GM12878 (cell line): ENCODE measurements around the gene BLNK. TPM values are rescaled to one million over a fixed set of nuclear protein-coding genes. Genes with fewer than 3 reads are reported as not detected.

ENCODE experiments used
- ATAC-seq: fragments of 200-7000 bp; cut with Tn5 transposase; 3 replicates; pipeline ENCODE4 v1.9.1; 2020; ENCODE audit warnings: mild to moderate bottlenecking, moderate library complexity
- BruUV-seq: library from RNA; stranded (reverse); fragments of 400-500 nt; replicated peaks from 2 replicates; lab custom pipeline; 2021; lab: Mats Ljungman, UMichigan
- CTCF ChIA-PET: fragments of 300-600 bp; sonication (Branson Sonifier 250); formaldehyde crosslinking; extraction: SDS; loops from one replicate; lab custom pipeline; 2021; ENCODE audit warnings: inconsistent platforms; lab: Yijun Ruan, JAX
- POLR2A ChIA-PET: fragments of 350-600 bp; formaldehyde crosslinking; extraction: SDS; loops from one replicate; lab custom pipeline; 2021; ENCODE audit warnings: inconsistent platforms; lab: Charles Lee
- RAD21 ChIA-PET: fragments of 300-600 bp; sonication (Branson Sonifier 250); formaldehyde crosslinking; loops from one replicate; lab custom pipeline; 2023; ENCODE audit warnings: antibody characterized with exemption; ENCODE audit not compliant: unreplicated experiment; lab: Charles Lee
- SMC1A ChIA-PET: fragments of 300-600 bp; sonication (Branson Sonifier 250); formaldehyde crosslinking; loops from one replicate; lab custom pipeline; 2023; ENCODE audit not compliant: unreplicated experiment, uncharacterized antibody; lab: Charles Lee
- DNase-seq: peaks from one replicate; pipeline ENCODE4 v3.0.0-alpha.2; 2011; ENCODE audit warnings: low read depth, low spot score
- FAIRE-seq: peaks from 3 replicates; lab custom pipeline; 2011; peaks lifted over from hg19 to GRCh38; lab: Jason Lieb, UNC
- H2AFZ ChIP-seq: 2 replicates; pipeline ENCODE4 v1.6.0; 2011; ENCODE audit warnings: low read depth, low read length, control low read depth; ENCODE audit not compliant: control insufficient read depth
- H3K27ac ChIP-seq: 2 replicates; pipeline ENCODE4 v1.5.1; 2011; ENCODE audit warnings: control low read depth; ENCODE audit not compliant: control insufficient read depth, insufficient read depth
- H3K27me3 ChIP-seq, 2 experiments: replicated peaks in 1 of 2; 2 replicates each; pipeline versions ENCODE4 v1.6.0 to v1.6.1; 2011; ENCODE audit warnings: low read length in 1 of 2; ENCODE audit not compliant: control insufficient read depth in 2 of 2, insufficient read depth in 2 of 2
- H3K36me3 ChIP-seq, 2 experiments: 2 replicates each; pipeline ENCODE4 v1.5.1; 2011; ENCODE audit warnings: low read length in 1 of 2; ENCODE audit not compliant: control insufficient read depth in 2 of 2, insufficient read depth in 2 of 2
- H3K4me1 ChIP-seq: 2 replicates; pipeline ENCODE4 v1.6.1; 2011; ENCODE audit warnings: mild to moderate bottlenecking, low read length, moderate library complexity, mixed read lengths; ENCODE audit not compliant: control insufficient read depth, insufficient read depth
- H3K4me2 ChIP-seq: 2 replicates; pipeline ENCODE4 v1.6.0; 2011; ENCODE audit warnings: control low read depth; ENCODE audit not compliant: control insufficient read depth, insufficient read depth
- H3K4me3 ChIP-seq: fragments of 200-600 bp; sonication (generic); 2 replicates; pipeline ENCODE4 v1.5.1; 2016
- H3K79me2 ChIP-seq: 2 replicates; pipeline ENCODE4 v1.6.0; 2011; ENCODE audit warnings: low read length; ENCODE audit not compliant: control insufficient read depth, insufficient read depth
- H3K9ac ChIP-seq: 2 replicates; pipeline ENCODE4 v1.8.0; 2011; ENCODE audit warnings: low read length, control low read depth, mixed read lengths; ENCODE audit not compliant: control insufficient read depth, insufficient read depth
- H3K9me3 ChIP-seq: replicated peaks from 3 replicates; pipeline ENCODE4 v1.5.1; 2011; ENCODE audit warnings: mild to moderate bottlenecking, low read length; ENCODE audit not compliant: control insufficient read depth, insufficient read depth
- H4K20me1 ChIP-seq: 2 replicates; pipeline ENCODE4 v1.6.0; 2011; ENCODE audit not compliant: control insufficient read depth, insufficient read depth
- ATF2 ChIP-seq: IDR thresholded peaks from 2 replicates; pipeline ENCODE4 v1.6.1; 2012; ENCODE audit warnings: low read length, inconsistent platforms
- BCL3 ChIP-seq: IDR thresholded peaks from 2 replicates; pipeline ENCODE4 v1.6.1; 2011; ENCODE audit warnings: borderline replicate concordance, low read depth, mild to moderate bottlenecking, moderate library complexity, low read length; ENCODE audit not compliant: insufficient read depth, poor library complexity, severe bottlenecking
- CBX5 ChIP-seq: sonication (generic); IDR thresholded peaks from 2 replicates; pipeline ENCODE4 v1.6.1; 2016; ENCODE audit warnings: low read depth, moderate library complexity, mild to moderate bottlenecking, inconsistent platforms
- CHD2 ChIP-seq: IDR thresholded peaks from 2 replicates; pipeline ENCODE4 v1.6.1; 2011; ENCODE audit warnings: low read depth, low read length, improper control_type of control experiment, borderline replicate concordance
- FOXK2 ChIP-seq: fragments of 450-650 bp; IDR thresholded peaks from 2 replicates; pipeline ENCODE4 v1.6.1; 2017; ENCODE audit warnings: mild to moderate bottlenecking, moderate library complexity
- HCFC1 ChIP-seq: fragments of 150-350 bp; IDR thresholded peaks from 2 replicates; pipeline ENCODE4 v1.6.1; 2014; ENCODE audit warnings: low read length
- IKZF2 ChIP-seq, 2 experiments: fragments of 450-650 bp; IDR thresholded peaks; 2 replicates each; pipeline ENCODE4 v1.6.1; 2017; ENCODE audit warnings: mild to moderate bottlenecking in 2 of 2, moderate library complexity in 2 of 2
- MYC ChIP-seq: IDR thresholded peaks from 2 replicates; pipeline ENCODE4 v1.6.1; 2011; ENCODE audit warnings: mild to moderate bottlenecking, low read length, moderate library complexity, inconsistent platforms; ENCODE audit not compliant: insufficient read depth, insufficient replicate concordance, insufficient read length, severe bottlenecking
- NR2C2 ChIP-seq: IDR thresholded peaks from 2 replicates; pipeline ENCODE4 v1.6.1; 2011; ENCODE audit warnings: borderline replicate concordance, low read depth; ENCODE audit not compliant: control insufficient read depth, insufficient read length
- NR2F1 ChIP-seq: fragments of 450-650 bp; conservative IDR thresholded peaks from 2 replicates; pipeline ENCODE4 v1.6.1; 2017; ENCODE audit warnings: mild to moderate bottlenecking
- PAX8 ChIP-seq: fragments of 450-650 bp; IDR thresholded peaks from 2 replicates; pipeline ENCODE4 v1.6.1; 2017; ENCODE audit warnings: mild to moderate bottlenecking, moderate library complexity
- RAD51 ChIP-seq: fragments of 450-650 bp; IDR thresholded peaks from 2 replicates; pipeline ENCODE4 v1.6.1; 2016; ENCODE audit warnings: moderate library complexity, mild to moderate bottlenecking, inconsistent platforms
- SIN3A ChIP-seq: IDR thresholded peaks from 2 replicates; pipeline ENCODE4 v1.6.1; 2012; ENCODE audit warnings: low read depth, low read length, improper control_type of control experiment
- SUPT20H ChIP-seq: IDR thresholded peaks from 2 replicates; pipeline ENCODE4 v1.6.1; 2011; ENCODE audit warnings: low read depth, mild to moderate bottlenecking, low read length, moderate library complexity, borderline replicate concordance; ENCODE audit not compliant: control insufficient read depth
- TBL1XR1 ChIP-seq: IDR thresholded peaks from 2 replicates; pipeline ENCODE4 v1.6.1; 2012; ENCODE audit warnings: low read depth, low read length, improper control_type of control experiment
- ZBTB11 ChIP-seq: fragments of 450-650 bp; formaldehyde crosslinking; IDR thresholded peaks from 2 replicates; pipeline ENCODE4 v1.5.0; 2022; ENCODE audit warnings: mild to moderate bottlenecking, missing genetic modification characterization
- ZNF622 ChIP-seq: fragments of 450-650 bp; IDR thresholded peaks from 2 replicates; pipeline ENCODE4 v1.6.1; 2017; ENCODE audit warnings: mild to moderate bottlenecking, inconsistent platforms
- WGBS: methylation state at CpG from one replicate; pipeline ENCODE4 v1.1.6; 2016; ENCODE audit warnings: low lambda C conversion rate; ENCODE audit not compliant: insufficient replicate concordance, insufficient coverage; ENCODE audit errors: missing lambda C conversion rate; 5-methylcytosine and 5-hydroxymethylcytosine counted together
- in situ Hi-C: fragments of 300-500 bp; cut with MboI; formaldehyde crosslinking; loops from 9 replicates; pipeline ENCODE4 v1.14.3; 2018; ENCODE audit warnings: mixed read lengths
- intact Hi-C: fragments of 100-400 bp; cut with micrococcal nuclease; formaldehyde crosslinking; loops from one replicate; pipeline ENCODE4 v1.14.2; 2022; ENCODE audit not compliant: unreplicated experiment
- polyA plus RNA-seq, 11 experiments: library from polyadenylated mRNA; depleted of rRNA in 4 of 11; unstranded in 6 of 11; stranded (reverse) in 5 of 11; fragments of >200 nt; fragmentation: Nextera tagmentation in 4 of 11; fragmentation: Illumina TruSeq in 1 of 11; extraction: Ambion mirVana in 4 of 11; extraction: Trizol in 1 of 11; gene quantifications; 1 replicate in 1 of 11; 2 replicates in 10 of 11; pipeline versions ENCODE4 v1.2.1 to v1.2.3, GENCODE V29; 2011 to 2016; ENCODE audit warnings: inconsistent platforms in 2 of 11, missing spikeins in 2 of 11, low read depth in 1 of 11
- total RNA-seq, 4 experiments: library from RNA; depleted of rRNA in 3 of 4; stranded (reverse); fragments of >200 nt in 3 of 4; fragmentation: Illumina TruSeq in 1 of 4; extraction: Trizol in 1 of 4; gene quantifications; 2 replicates each; pipeline versions ENCODE4 v1.2.1 to v1.2.3, GENCODE V29; 2013 to 2021

Gene BLNK
- total and polyA plus RNA-seq, 10 of the 15 experiments (the other 5 are each of a cell fraction or from before 2014, with no cell fraction given) = 79.5 to 201 (median 139) TPM

GRCh38 chr10:96287392-96288105 is 16.2 kb upstream of the BLNK start:
- SMC1A ChIA-PET = interaction anchor here (0.6 to 6.1 kb wide), 19 partner anchors 16 to 450 kb away, joined by 3 to 305 read pairs (median 4); partner anchors contain the start of gene BLNK
- Histone ChIP-seq H3K36me3 (no peaks in the 10 kb centered on the region), H3K4me2 (peak overlapping the region; percentile 88), H3K9ac (peak overlapping the region; percentile 76), H3K9me3 (no peaks in the 10 kb centered on the region), H3K27me3 (no peaks in the 10 kb centered on the region), H3K4me1 (peaks cover 50% of the 10 kb centered on the region), H3K79me2 (peaks cover 12% of the 10 kb centered on the region), H2AFZ (peak overlapping the region; percentile 8), H4K20me1 (no peaks in the 10 kb centered on the region), H3K4me3 (peak overlapping the region; percentile 70), H3K27ac (peak overlapping the region; percentile 92)
- in situ Hi-C loops (no loop called here), intact Hi-C loops (loop anchor here (1.0 to 5.0 kb wide), 3 partner anchors 14 to 450 kb away; no protein-coding TSS in a partner anchor)
- POLR2A ChIA-PET = interaction anchor here (0.9 to 5.0 kb wide), 12 partner anchors 8 to 455 kb away, joined by 3 to 174 read pairs (median 6); partner anchors contain the start of gene BLNK
- BruUV-seq = no TSS peak
- DNase-seq (peak; percentile 93), FAIRE-seq (peak; percentile 89), ATAC-seq (peak; percentile 81)
- 0% methylated on average over 6 of the region's 6 CpGs for WGBS
- CTCF ChIA-PET = interaction anchor here (0.7 to 5.3 kb wide), 12 partner anchors 10 to 198 kb away, joined by 3 to 102 read pairs (median 4); partner anchors contain the start of gene BLNK
- RAD21 ChIA-PET = interaction anchor here (0.7 to 5.1 kb wide), 17 partner anchors 11 to 526 kb away, joined by 3 to 256 read pairs (median 4); partner anchors contain the start of gene BLNK
- TF ChIP-seq IKZF2 (IDR thresholded peaks at IDR 0.05) (peak; percentile 86 to 89), PAX8 (no peak; the same call in 1 of the 2 replicates), FOXK2 (no peak), ZBTB11 (CRISPR knock-in tag) (no peak), HCFC1 (no peak), ATF2 (peak; percentile 77; the same call in 1 of the 2 replicates), TBL1XR1 (peak; percentile 86), ZNF622 (no peak), SUPT20H (no peak), NR2C2 (no peak), CHD2 (0 out of 2 replicates have a peak, but pooled peaks have one; percentile 70), MYC (no peak), NR2F1 (peak; percentile 66; the same call in 1 of the 2 replicates), RAD51 (0 out of 2 replicates have a peak, but pooled peaks have one; percentile 13), BCL3 (no peak), CBX5 (no peak), SIN3A (peak; percentile 47; the same call in 1 of the 2 replicates)
